GM18499 (cell line): ENCODE measurements around the gene VPS26C.

Experiments used
- ATAC-seq: cut with Tn5 transposase; IDR thresholded peaks from one replicate; pipeline ENCODE4 v1.9.1; 2021; ENCODE audit warnings: moderate number of reproducible peaks; ENCODE audit not compliant: insufficient read depth, unreplicated experiment

Gene VPS26C

GRCh38 chr21:37176716-37177115, 90.4 kb downstream of the VPS26C start:
- no peak for ATAC-seq
